GM08714 (cell line): ENCODE measurements around the gene CLIC3.

ENCODE experiments used
- H3K4me3 ChIP-seq: fragments of 200-500 bp; sonication (Bioruptor generic); 2 replicates; pipeline ENCODE4 v1.5.1; 2014; ENCODE audit warnings: mild to moderate bottlenecking, low read length, inconsistent platforms
- ZNF274 ChIP-seq: IDR thresholded peaks from 2 replicates; pipeline ENCODE4 v1.6.1; 2012; ENCODE audit warnings: mild to moderate bottlenecking, low read depth, low read length

The CLIC3 gene

DNA sequence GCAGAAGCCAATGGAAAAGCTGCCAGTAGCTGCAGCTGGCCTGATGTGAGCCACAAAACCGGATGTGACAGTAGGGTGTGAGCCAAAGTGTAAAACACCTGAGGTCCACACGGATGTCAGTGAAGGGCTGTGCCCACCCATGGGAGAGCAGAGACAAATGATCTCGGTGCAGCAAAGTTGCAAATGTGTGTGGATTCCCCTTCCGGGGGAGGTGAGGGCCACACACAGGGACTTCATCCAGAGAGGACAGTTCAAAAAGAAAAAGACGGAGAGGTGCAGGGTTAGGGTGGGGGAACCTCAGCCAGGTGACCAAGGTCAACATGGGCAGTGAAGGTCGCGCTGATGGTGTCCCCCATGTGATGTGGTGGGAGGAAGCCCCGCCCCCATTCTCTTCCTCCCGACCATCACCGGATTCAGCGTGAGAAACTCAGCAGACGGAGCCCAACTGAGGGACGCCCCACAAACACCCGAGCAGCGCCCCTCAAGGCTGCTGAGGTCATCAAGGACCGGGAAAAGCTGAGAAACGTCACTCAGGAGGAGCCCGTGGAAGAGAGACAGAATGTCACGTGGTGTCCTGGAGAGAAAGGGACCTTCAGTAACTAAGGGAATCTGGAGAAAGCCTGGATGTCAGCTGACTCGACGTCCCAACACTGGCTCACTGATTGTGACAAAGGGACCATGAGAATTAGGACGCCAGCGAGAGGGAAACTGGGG, 30.4 kb downstream of the CLIC3 start:
- TF ChIP-seq ZNF274, result no peak

DNA sequence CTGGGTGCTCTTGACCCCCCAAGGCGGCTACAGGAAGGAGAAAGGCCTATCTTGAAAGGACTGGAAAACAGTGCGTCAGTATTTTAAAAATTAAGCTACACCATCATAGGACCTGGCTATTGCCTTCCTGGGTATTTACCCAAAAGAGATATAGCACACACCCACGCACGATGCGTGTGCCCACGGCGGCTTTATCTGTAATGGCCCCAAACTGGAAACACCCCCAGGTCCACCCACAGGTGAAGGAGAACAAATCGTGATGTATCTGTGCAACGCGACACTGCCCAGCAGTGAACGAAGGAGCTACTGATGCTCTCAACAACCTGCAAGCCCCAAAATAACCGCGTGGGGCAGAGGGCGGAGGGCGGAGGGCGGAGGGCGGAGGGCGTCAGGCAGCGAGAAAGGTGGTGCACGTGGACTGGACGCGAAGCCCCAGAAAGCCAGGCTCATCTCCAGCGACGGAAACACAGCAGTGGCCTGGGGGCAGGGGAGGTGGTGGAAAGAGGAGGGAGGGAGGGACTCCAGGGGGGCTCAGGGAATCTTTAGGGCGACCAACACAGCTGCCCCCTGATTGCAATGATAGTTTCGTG, 31.4 kb downstream of the CLIC3 start:
- no peak for TF ChIP-seq ZNF274
- no peak overlapping the region for H3K4me3 ChIP-seq

More for the DNA sequence above, 30.4 kb downstream of the CLIC3 start:
- H3K4me3 ChIP-seq, result no peak overlapping the region

GRCh38 chr9:136964171-136964689, 32.1 kb downstream of the CLIC3 start:
- no peak for TF ChIP-seq ZNF274
- H3K4me3 ChIP-seq, result no peak overlapping the region

GRCh38 chr9:136963751-136964150, 32.6 kb downstream of the CLIC3 start:
- H3K4me3 ChIP-seq, result no peak overlapping the region
- no peak for TF ChIP-seq ZNF274

DNA sequence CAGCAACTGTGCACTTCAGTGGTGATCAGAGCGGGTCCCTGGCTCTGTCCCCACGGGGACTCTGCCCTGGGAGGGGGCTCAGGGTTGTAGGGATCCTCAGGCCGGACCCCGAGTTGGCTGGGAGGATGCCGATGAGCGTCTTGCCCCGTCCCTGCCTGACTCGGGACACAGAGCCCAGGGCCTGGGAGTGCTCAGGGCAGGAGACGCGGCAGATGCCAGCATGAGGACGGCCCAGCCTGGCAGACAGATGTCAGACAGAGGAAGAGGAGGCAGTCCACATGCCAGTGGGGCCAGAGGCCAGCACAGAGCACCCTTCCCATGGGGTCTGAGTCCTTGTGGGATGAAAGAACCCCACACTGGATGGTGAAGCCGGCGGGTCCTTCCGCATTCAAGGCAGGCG, 33.0 kb downstream of the CLIC3 start:
- no peak overlapping the region for H3K4me3 ChIP-seq
- TF ChIP-seq ZNF274, result no peak

DNA sequence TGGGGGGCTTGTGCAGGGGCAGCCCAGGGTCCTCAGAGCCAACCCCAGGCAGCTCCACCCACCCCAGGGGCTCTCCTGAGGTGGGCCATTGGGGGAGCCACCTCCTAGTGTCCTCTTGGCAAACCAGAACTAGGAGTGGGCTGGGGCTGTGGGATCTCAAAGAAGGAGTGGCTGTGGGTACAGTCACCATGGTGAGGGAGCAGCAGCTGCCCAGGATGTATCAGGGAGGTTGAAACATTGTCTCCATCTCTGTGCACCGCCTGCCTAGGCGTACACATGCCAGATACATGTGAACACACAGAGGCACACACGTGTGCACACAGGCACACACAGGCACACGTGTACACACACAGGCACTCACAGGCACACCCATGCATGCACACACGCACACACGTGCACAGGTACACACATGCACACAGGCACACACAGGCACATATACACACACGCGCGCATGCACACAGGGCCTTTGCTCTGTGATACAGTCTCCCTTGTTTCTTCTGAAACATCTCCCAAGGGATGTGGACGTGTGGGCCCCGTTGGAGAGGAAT, 33.6 kb downstream of the CLIC3 start:
- no peak overlapping the region for H3K4me3 ChIP-seq
- no peak for TF ChIP-seq ZNF274

- no peak for TF ChIP-seq ZNF274
- no peak overlapping the region for H3K4me3 ChIP-seq
These were observed 34.2 kb downstream of the CLIC3 start for GRCh38 chr9:136962163-136962562.

GRCh38 chr9:136961279-136962065, 34.9 kb downstream of the CLIC3 start:
- H3K4me3 ChIP-seq, result no peak overlapping the region
- no peak for TF ChIP-seq ZNF274

- H3K4me3 ChIP-seq, result no peak overlapping the region
These were observed 35.5 kb downstream of the CLIC3 start for GRCh38 chr9:136960938-136961275.

DNA sequence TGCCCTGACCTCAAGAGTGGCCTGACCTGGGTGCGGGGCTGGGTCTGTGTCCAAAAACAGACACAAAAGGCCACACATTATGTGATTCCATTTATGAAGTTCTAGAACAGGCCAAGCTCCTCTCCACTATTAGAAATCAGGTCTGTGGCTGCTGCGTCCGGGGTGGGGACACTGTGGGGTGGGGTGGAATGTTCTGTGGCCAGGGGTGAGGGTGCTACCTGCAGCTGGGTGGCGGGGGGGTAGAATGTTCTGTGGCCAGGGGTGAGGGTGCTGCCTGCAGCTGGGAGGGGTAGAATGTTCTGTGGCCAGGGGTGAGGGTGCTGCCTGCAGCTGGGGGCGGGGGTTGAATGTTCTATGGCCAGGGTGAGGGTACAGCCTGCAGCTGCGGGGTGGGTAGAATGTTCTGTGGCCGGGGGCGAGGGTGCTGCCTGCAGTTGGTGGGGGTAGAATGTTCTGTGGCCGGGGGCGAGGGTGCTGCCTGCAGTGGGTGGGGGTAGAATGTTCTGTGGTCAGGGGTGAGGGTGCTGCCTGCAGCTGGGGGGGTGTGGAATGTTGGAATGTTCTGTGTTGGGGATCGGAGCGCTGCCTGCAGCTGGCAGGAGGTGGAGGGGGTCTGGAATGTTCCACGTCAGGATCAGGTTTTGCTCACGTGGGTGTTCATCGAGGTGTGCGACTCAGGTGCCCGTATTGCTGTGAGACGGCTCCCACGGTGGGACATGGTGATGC, 36.0 kb downstream of the CLIC3 start:
- no peak for TF ChIP-seq ZNF274
- H3K4me3 ChIP-seq, result no peak overlapping the region

More at GRCh38 chr9:136960938-136961275, 35.5 kb downstream of the CLIC3 start:
- no peak for TF ChIP-seq ZNF274

DNA sequence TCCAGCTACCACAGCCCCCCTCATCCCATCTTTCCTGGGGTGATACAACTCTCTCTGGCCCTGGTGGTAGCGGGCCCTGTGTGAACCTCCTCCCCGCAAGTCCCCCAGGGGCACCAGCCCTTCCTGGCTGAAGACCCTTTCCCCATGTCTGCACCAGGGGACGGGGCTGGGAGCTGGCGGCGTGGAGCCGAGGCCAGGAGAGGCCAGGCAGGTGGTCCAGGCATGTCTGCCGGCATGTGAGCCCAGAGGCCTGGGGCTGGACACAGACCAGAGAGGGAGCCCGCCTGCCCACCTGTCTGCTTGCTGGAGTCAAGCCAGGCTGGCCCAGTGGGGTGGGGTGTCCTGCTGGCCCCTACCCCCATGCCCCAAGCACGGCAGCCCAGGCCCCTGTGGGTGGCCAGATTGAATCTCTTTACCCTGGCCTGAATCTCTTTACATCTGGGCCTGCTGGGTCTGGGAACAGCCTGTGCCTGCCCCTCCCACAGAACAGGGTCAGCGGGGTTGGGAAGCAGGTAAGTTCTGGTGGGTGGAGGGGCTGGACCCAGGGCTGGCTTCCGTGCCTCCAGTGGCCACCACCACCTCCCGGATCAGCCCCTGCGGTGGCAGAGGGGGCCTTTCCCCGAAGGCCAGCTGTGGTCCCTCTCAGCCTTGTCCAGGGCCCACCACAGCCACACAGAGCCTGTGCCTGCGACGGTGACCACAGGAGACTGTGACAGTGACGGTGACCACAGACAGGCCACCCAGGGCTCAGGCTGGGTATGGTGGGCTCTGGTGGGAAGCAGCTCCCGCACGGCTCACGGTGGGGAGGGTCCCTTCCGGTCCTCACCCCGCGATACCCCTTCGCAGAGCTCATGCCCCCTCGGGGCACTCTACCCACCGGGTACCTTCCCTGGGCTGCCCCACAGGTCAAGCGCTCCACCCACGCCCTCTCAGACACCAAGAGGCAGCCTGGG, 37.2 kb downstream of the CLIC3 start:
- no peak for TF ChIP-seq ZNF274

DNA sequence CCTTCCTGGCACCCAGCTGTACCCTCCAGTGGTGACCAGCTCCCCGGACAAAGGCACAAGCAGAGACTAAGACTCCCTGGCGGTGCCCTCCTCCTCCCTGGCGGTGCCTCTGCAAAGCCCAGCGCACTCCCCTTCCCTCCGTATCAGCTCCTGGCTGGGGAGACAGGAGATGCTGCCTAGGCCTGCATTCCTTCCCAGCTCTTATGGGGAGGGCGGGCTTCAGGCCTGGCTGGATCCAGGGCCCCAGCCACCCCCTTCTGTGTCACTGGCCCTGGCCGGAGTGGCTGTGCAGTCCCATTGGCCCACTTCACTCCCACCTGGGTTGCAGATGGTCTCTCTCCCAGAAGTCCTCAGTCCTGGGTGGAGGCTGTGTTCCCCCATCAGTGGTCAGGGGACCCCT, 37.9 kb downstream of the CLIC3 start:
- TF ChIP-seq ZNF274, result no peak
- no peak overlapping the region for H3K4me3 ChIP-seq

More for the DNA sequence above, 37.2 kb downstream of the CLIC3 start:
- no peak overlapping the region for H3K4me3 ChIP-seq

DNA sequence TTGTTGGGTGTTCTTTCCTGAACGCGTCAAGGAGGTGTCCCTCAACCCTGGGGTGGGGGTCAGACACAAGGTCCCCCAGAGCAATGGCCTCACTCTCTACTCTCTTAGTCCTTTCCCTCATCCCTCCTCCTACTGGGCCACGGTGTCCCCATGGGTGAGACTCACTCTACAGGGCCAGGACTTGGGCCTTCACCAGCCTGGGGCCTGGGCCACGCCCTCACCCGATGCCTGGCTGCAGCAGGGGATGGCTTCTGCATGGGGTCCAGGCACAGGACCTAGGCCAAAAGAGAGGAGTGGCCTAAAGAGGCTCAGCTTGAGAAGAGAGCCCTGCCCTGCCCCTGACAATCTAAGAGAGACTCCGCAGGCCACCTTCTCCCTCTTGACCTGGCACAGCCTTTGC, 38.5 kb downstream of the CLIC3 start:
- no peak for TF ChIP-seq ZNF274
- H3K4me3 ChIP-seq, result no peak overlapping the region
